Prostate gland (tissue), 2 donors: ENCODE results near the gene CNTNAP2.

ENCODE experiments used
- CTCF ChIP-seq, 4 experiments: fragments of 200-600 bp in 2 of 4; fragments of 450-650 bp in 2 of 4; sonication (generic) in 2 of 4; IDR thresholded peaks; 1 replicate in 3 of 4; 2 replicates in 1 of 4; pipeline ENCODE4 v1.5.1; 2016 to 2019; ENCODE audit warnings: antibody characterized with exemption in 4 of 4, mild to moderate bottlenecking in 2 of 4, moderate library complexity in 2 of 4
- POLR2A ChIP-seq: fragments of 450-650 bp; IDR thresholded peaks from one replicate; pipeline ENCODE4 v1.6.1; 2016; ENCODE audit warnings: antibody characterized with exemption, mild to moderate bottlenecking
- POLR2AphosphoS5 ChIP-seq: sonication (generic); formaldehyde crosslinking; IDR thresholded peaks from one replicate; pipeline ENCODE4 v1.6.1; 2017; ENCODE audit warnings: antibody characterized with exemption

GRCh38 chr7:146542101-146542500 lies 425.5 kb downstream of the CNTNAP2 start:
- TF ChIP-seq POLR2AphosphoS5 (no peak), CTCF (IDR thresholded peaks at IDR 0.05) (no peak), POLR2A (no peak)
